WTC11 (cell line): ENCODE results near the gene CDC20B.

Experiments
- ATF3 ChIP-seq: sonication (generic); formaldehyde crosslinking; conservative IDR thresholded peaks from 2 replicates; pipeline ENCODE4 v1.8.1; 2022; ENCODE audit warnings: mild to moderate bottlenecking, missing genetic modification reagents
- CREM ChIP-seq: sonication (generic); formaldehyde crosslinking; IDR thresholded peaks from 2 replicates; pipeline ENCODE4 v1.8.1; 2022; ENCODE audit warnings: mild to moderate bottlenecking, missing genetic modification reagents, moderate library complexity
- CTCF ChIP-seq: fragments of 200-600 bp; IDR thresholded peaks from 2 replicates; pipeline ENCODE4 v1.8.0; 2022; ENCODE audit warnings: antibody characterized with exemption
- E2F1 ChIP-seq: sonication (generic); formaldehyde crosslinking; IDR thresholded peaks from 2 replicates; pipeline ENCODE4 v1.8.0; 2022; ENCODE audit warnings: mild to moderate bottlenecking, missing genetic modification reagents
- FOXJ3 ChIP-seq: sonication (generic); formaldehyde crosslinking; IDR thresholded peaks from 2 replicates; pipeline ENCODE4 v1.9.0; 2021; ENCODE audit warnings: missing genetic modification reagents, mild to moderate bottlenecking, borderline replicate concordance
- MAX ChIP-seq: sonication (generic); formaldehyde crosslinking; IDR thresholded peaks from 2 replicates; pipeline ENCODE4 v1.8.0; 2022; ENCODE audit warnings: mild to moderate bottlenecking, missing genetic modification reagents
- MLX ChIP-seq: sonication (generic); formaldehyde crosslinking; IDR thresholded peaks from 2 replicates; pipeline ENCODE4 v1.8.1; 2023; ENCODE audit warnings: mild to moderate bottlenecking, missing genetic modification reagents, moderate library complexity
- NFE2L1 ChIP-seq: sonication (generic); formaldehyde crosslinking; IDR thresholded peaks from 2 replicates; pipeline ENCODE4 v1.8.1; 2023; ENCODE audit warnings: missing genetic modification reagents
- PRDM15 ChIP-seq: sonication (generic); formaldehyde crosslinking; IDR thresholded peaks from 2 replicates; pipeline ENCODE4 v1.8.0; 2022; ENCODE audit warnings: missing genetic modification reagents
- ZNF232 ChIP-seq: sonication (generic); formaldehyde crosslinking; IDR thresholded peaks from 2 replicates; pipeline ENCODE4 v1.8.0; 2022; ENCODE audit warnings: mild to moderate bottlenecking, missing genetic modification reagents
- ZNF263 ChIP-seq: sonication (generic); formaldehyde crosslinking; IDR thresholded peaks from 2 replicates; pipeline ENCODE4 v1.8.1; 2022; ENCODE audit warnings: low read depth, mild to moderate bottlenecking, moderate library complexity, missing genetic modification reagents

- no peak for TF ChIP-seq ZNF232 (CRISPR knock-in tag)
- TF ChIP-seq FOXJ3, result no peak
- TF ChIP-seq CTCF, result no peak
- TF ChIP-seq MAX (CRISPR knock-in tag), result no peak
- no peak for TF ChIP-seq NFE2L1 (CRISPR knock-in tag)
- TF ChIP-seq CREM (CRISPR knock-in tag), result no peak
- TF ChIP-seq PRDM15 (CRISPR knock-in tag), result no peak
- TF ChIP-seq ZNF263, result no peak
- TF ChIP-seq E2F1, result no peak
- no peak for TF ChIP-seq ATF3
- TF ChIP-seq MLX, result no peak
Measured at GRCh38 chr5:55096861-55097260, 76.1 kb downstream of the CDC20B start.
